RWPE1 (cell line): ENCODE measurements around the gene CFAP45.

Experiments
- CTCF ChIA-PET: fragments of 350-600 bp; sonication (Branson Sonifier 250); formaldehyde crosslinking; extraction: SDS; loops from one replicate; lab custom pipeline; 2021; lab: Yijun Ruan, JAX
- POLR2A ChIA-PET: fragments of 400-600 bp; formaldehyde crosslinking; extraction: SDS; loops from one replicate; lab custom pipeline; 2020; ENCODE audit warnings: antibody characterized with exemption; ENCODE audit not compliant: low non-redundant PET; lab: Yijun Ruan, JAX
- DNase-seq: peaks from one replicate; pipeline ENCODE4 v3.0.0; 2012; ENCODE audit warnings: low spot score
- H3K27ac ChIP-seq: fragments of 450-650 bp; 2 replicates; pipeline ENCODE4 v1.5.1; 2017
- CTCF ChIP-seq: fragments of 450-650 bp; conservative IDR thresholded peaks from 2 replicates; pipeline ENCODE4 v1.5.1; 2017; ENCODE audit warnings: low read depth, mild to moderate bottlenecking

The CFAP45 gene

GRCh38 chr1:159941141-159941540 lies 41.2 kb upstream of the CFAP45 start:
- POLR2A ChIA-PET, result no interaction called here
- no peak for DNase-seq
- no peak for TF ChIP-seq CTCF
- CTCF ChIA-PET, result interaction anchor here (0.6 to 1.1 kb wide), 2 partner anchors 65 to 145 kb away, joined by 3 to 5 read pairs; no protein-coding TSS in a partner anchor
- H3K27ac ChIP-seq, result peak overlapping the region; percentile 94

GRCh38 chr1:159940006-159940620 lies 40.1 kb upstream of the CFAP45 start:
- peak overlapping the region; percentile 94 for H3K27ac ChIP-seq
- no peak for DNase-seq
- TF ChIP-seq CTCF, result no peak
- POLR2A ChIA-PET, result interaction anchor here (0.7 kb wide), 1 partner anchor 32 kb away, joined by 3 read pairs; no protein-coding TSS in a partner anchor
- CTCF ChIA-PET, result interaction anchor here (0.8 to 2.6 kb wide), 4 partner anchors 10 to 138 kb away, joined by 3 to 20 read pairs (median 4); partner anchors contain the start of gene FCRL6

- no peak for TF ChIP-seq CTCF
- H3K27ac ChIP-seq, result peak overlapping the region; percentile 94
- DNase-seq, result no peak
- POLR2A ChIA-PET, result interaction anchor here (0.7 kb wide), 1 partner anchor 32 kb away, joined by 3 read pairs; no protein-coding TSS in a partner anchor
- CTCF ChIA-PET, result interaction anchor here (0.8 to 2.6 kb wide), 5 partner anchors 10 to 137 kb away, joined by 3 to 20 read pairs (median 5); partner anchors contain the start of gene FCRL6
Measured at GRCh38 chr1:159939678-159940002, 39.7 kb upstream of the CFAP45 start.

GRCh38 chr1:159938905-159939677 lies 39.1 kb upstream of the CFAP45 start:
- ChIA-PET POLR2A (no interaction called here), CTCF (interaction anchor here (0.8 to 2.6 kb wide), 5 partner anchors 9 to 137 kb away, joined by 3 to 20 read pairs (median 7); partner anchors contain the start of gene FCRL6)
- TF ChIP-seq CTCF, result no peak
- peak overlapping the region; percentile 94 for H3K27ac ChIP-seq
- no peak for DNase-seq

- DNase-seq, result no peak
- CTCF ChIA-PET, result interaction anchor here (1.8 to 2.6 kb wide), 3 partner anchors 46 to 70 kb away, joined by 7 to 20 read pairs (median 7); no protein-coding TSS in a partner anchor
- no peak for TF ChIP-seq CTCF
- POLR2A ChIA-PET, result no interaction called here
- H3K27ac ChIP-seq, result peak overlapping the region; percentile 94
Measured at GRCh38 chr1:159938211-159938852, 38.4 kb upstream of the CFAP45 start.
